Amniotic epithelial cell (primary cell): ENCODE results near the gene HLA-DOA.

ENCODE experiments used
- DNase-seq: peaks from one replicate; pipeline ENCODE4 v3.0.0-alpha.2; 2010; ENCODE audit warnings: low read depth

Gene HLA-DOA

GRCh38 chr6:33008944-33009861 lies at the start of gene HLA-DOA:
Gene HLA-DOA, minus strand, starts transcription at chr6:33009591.
- peak; percentile 20 for DNase-seq

- no peak for DNase-seq
These were observed 48.1 kb upstream of the HLA-DOA start for GRCh38 chr6:33057222-33058150.

- DNase-seq: peak; percentile 10
These were observed 43.8 kb upstream of the HLA-DOA start for GRCh38 chr6:33053230-33053629.

- DNase-seq: no peak
These were observed 43.2 kb upstream of the HLA-DOA start for GRCh38 chr6:33052627-33053026.

- no peak for DNase-seq
These were observed 40.8 kb upstream of the HLA-DOA start for GRCh38 chr6:33050014-33050810.

- DNase-seq: no peak
These were observed 40.1 kb upstream of the HLA-DOA start for GRCh38 chr6:33049323-33050013.

GRCh38 chr6:33040157-33040556 lies 30.8 kb upstream of the HLA-DOA start:
- DNase-seq: no peak

GRCh38 chr6:33036535-33036934 lies 27.1 kb upstream of the HLA-DOA start:
- no peak for DNase-seq

- DNase-seq: no peak
These were observed 25.2 kb upstream of the HLA-DOA start for GRCh38 chr6:33034554-33034953.

- DNase-seq: no peak
These were observed 20.9 kb upstream of the HLA-DOA start for GRCh38 chr6:33030245-33030644.

GRCh38 chr6:33029328-33030184 lies 20.2 kb upstream of the HLA-DOA start:
- peak; percentile 6 for DNase-seq

- no peak for DNase-seq
These were observed 18.9 kb upstream of the HLA-DOA start for GRCh38 chr6:33028220-33028849.

GRCh38 chr6:33024521-33024920 lies 15.1 kb upstream of the HLA-DOA start:
- no peak for DNase-seq

- DNase-seq: no peak
These were observed 14.1 kb upstream of the HLA-DOA start for GRCh38 chr6:33023536-33023935.

GRCh38 chr6:33021917-33022316 lies 12.5 kb upstream of the HLA-DOA start:
- no peak for DNase-seq

- no peak for DNase-seq
These were observed 10.0 kb upstream of the HLA-DOA start for GRCh38 chr6:33019372-33019771.

- DNase-seq: peak; percentile 74
These were observed 9.5 kb upstream of the HLA-DOA start for GRCh38 chr6:33018904-33019303.

- DNase-seq: no peak
These were observed 9.0 kb upstream of the HLA-DOA start for GRCh38 chr6:33018418-33018817.

- DNase-seq: no peak
These were observed 8.4 kb upstream of the HLA-DOA start for GRCh38 chr6:33017694-33018353.
